Measurements from ENCODE around the gene PIGS. TPM values are rescaled to one million over a fixed set of nuclear protein-coding genes. Genes with fewer than 3 reads are reported as not detected.

The PIGS gene
- total RNA-seq, 4 donors from 2014 or later, result 31.7 to 66.7 (median 42.5) TPM

GRCh38 chr17:28530926-28531325 lies 40.4 kb downstream of the PIGS start:
- no peaks in the 10 kb centered on the region for H3K9me3 ChIP-seq
- H3K4me3 ChIP-seq, result no peak overlapping the region
- TF ChIP-seq POLR2A (IDR thresholded peaks at IDR 0.05) (no peak), CTCF (IDR thresholded peaks at IDR 0.05) (no peak)
- H3K4me1 ChIP-seq, result peaks cover 35 to 89% (median 41%) of the 10 kb centered on the region in 3 donors
- H3K27me3 ChIP-seq, result peaks cover 0 to 6% (median 0%) of the 10 kb centered on the region in 4 donors
- DNase-seq, result no peak
- peaks cover 0 to 25% (median 0%) of the 10 kb centered on the region in 3 donors for H3K36me3 ChIP-seq
- intact Hi-C loops (cut with DNase I), result no loop called here
- H3K27ac ChIP-seq, result no peak overlapping the region
- 76 to 80% methylated on average over 1 to 6 of the region's 7 CpGs for WGBS, 2 donors

- H3K27me3 ChIP-seq, result peaks cover 0 to 6% (median 0%) of the 10 kb centered on the region in 4 donors
- H3K4me1 ChIP-seq, result peaks cover 41 to 92% (median 48%) of the 10 kb centered on the region in 3 donors
- no peak overlapping the region for H3K4me3 ChIP-seq
- DNase-seq, result no peak
- no peaks in the 10 kb centered on the region for H3K9me3 ChIP-seq
- H3K27ac ChIP-seq, result no peak overlapping the region
- no peak for TF ChIP-seq CTCF (IDR thresholded peaks at IDR 0.05)
- TF ChIP-seq POLR2A (IDR thresholded peaks at IDR 0.05), result no peak
- WGBS, 2 donors, result 77 to 91% methylated on average over 4 of the region's 4 CpGs
- peaks cover 0 to 24% (median 0%) of the 10 kb centered on the region in 3 donors for H3K36me3 ChIP-seq
- intact Hi-C loops (cut with DNase I), result no loop called here
These were observed 41.1 kb downstream of the PIGS start for GRCh38 chr17:28530250-28530649.

- intact Hi-C loops (cut with DNase I), result no loop called here
- H3K4me1 ChIP-seq, result peaks cover 50 to 92% (median 54%) of the 10 kb centered on the region in 3 donors
- H3K4me3 ChIP-seq, result no peak overlapping the region
- no peak for DNase-seq
- peak overlapping the region in 3 of 4 donors; percentile 83 to 88 (median 88) for H3K27ac ChIP-seq
- WGBS, 2 donors, result 72% methylated on average over 3 of the region's 3 CpGs; no CpG with 5 or more reads in 1 of the 2 donors
- TF ChIP-seq CTCF (IDR thresholded peaks at IDR 0.05) (no peak), POLR2A (IDR thresholded peaks at IDR 0.05) (no peak)
- H3K27me3 ChIP-seq, result peaks cover 0 to 6% (median 0%) of the 10 kb centered on the region in 4 donors
- H3K9me3 ChIP-seq, result no peaks in the 10 kb centered on the region
- H3K36me3 ChIP-seq, result peaks cover 0 to 13% (median 0%) of the 10 kb centered on the region in 3 donors
These were observed 42.3 kb downstream of the PIGS start for GRCh38 chr17:28529013-28529400.

GRCh38 chr17:28528327-28529012 lies 42.9 kb downstream of the PIGS start:
- peaks cover 0 to 6% (median 0%) of the 10 kb centered on the region in 4 donors for H3K27me3 ChIP-seq
- no peak overlapping the region for H3K4me3 ChIP-seq
- no peaks in the 10 kb centered on the region for H3K9me3 ChIP-seq
- 46 to 67% methylated on average over 4 to 9 of the region's 9 CpGs for WGBS, 2 donors
- intact Hi-C loops (cut with DNase I), result no loop called here
- peak overlapping the region; percentile 68 to 88 (median 86) for H3K27ac ChIP-seq
- TF ChIP-seq POLR2A (IDR thresholded peaks at IDR 0.05) (no peak), CTCF (IDR thresholded peaks at IDR 0.05) (no peak)
- peaks cover 50 to 91% (median 50%) of the 10 kb centered on the region in 3 donors for H3K4me1 ChIP-seq
- DNase-seq, result no peak
- H3K36me3 ChIP-seq, result peaks cover 0 to 13% (median 0%) of the 10 kb centered on the region in 3 donors

GRCh38 chr17:28527859-28528258 lies 43.5 kb downstream of the PIGS start:
- TF ChIP-seq POLR2A (IDR thresholded peaks at IDR 0.05), result no peak
- TF ChIP-seq CTCF (IDR thresholded peaks at IDR 0.05), result no peak
- Histone ChIP-seq H3K27me3 (peaks cover 0 to 6% (median 0%) of the 10 kb centered on the region in 4 donors), H3K36me3 (peaks cover 0 to 13% (median 0%) of the 10 kb centered on the region in 3 donors), H3K4me1 (peaks cover 45 to 84% (median 47%) of the 10 kb centered on the region in 3 donors), H3K4me3 (no peak overlapping the region), H3K9me3 (no peaks in the 10 kb centered on the region), H3K27ac (peak overlapping the region; percentile 68 to 88 (median 86))
- no peak for DNase-seq
- WGBS, 2 donors, result 50 to 60% methylated on average over 2 of the region's 2 CpGs
- intact Hi-C loops (cut with DNase I), result no loop called here
